SK-N-MC (cell line): ENCODE data around the gene ZNHIT6.

Experiments
- EZH2 ChIP-seq: fragments of 200-600 bp; sonication (generic); IDR thresholded peaks from one replicate; pipeline ENCODE4 v1.6.1; 2017; ENCODE audit warnings: antibody characterized with exemption
- FOXP2 ChIP-seq: optimal IDR thresholded peaks from 2 replicates; pipeline ENCODE3; 2011; ENCODE audit warnings: mild to moderate bottlenecking, moderate library complexity; ENCODE audit not compliant: insufficient read depth; ENCODE audit errors: extremely low read length, control extremely low read depth
- POLR2AphosphoS5 ChIP-seq: IDR thresholded peaks from 2 replicates; pipeline ENCODE4 v1.6.1; 2012; ENCODE audit warnings: mild to moderate bottlenecking, low read depth, low read length, borderline replicate concordance

- TF ChIP-seq POLR2AphosphoS5 = no peak
- no peak for TF ChIP-seq EZH2
- TF ChIP-seq FOXP2 = no peak
Observed at GRCh38 chr1:85697895-85698294, 10.3 kb downstream of the ZNHIT6 start.
